ENCODE measurements around the gene TBC1D19. TPM values are rescaled to one million over a fixed set of nuclear protein-coding genes. Genes with fewer than 3 reads are reported as not detected.

Gene TBC1D19
- total RNA-seq, 1 experiment from 2014 or later: 12.8 TPM

DNA sequence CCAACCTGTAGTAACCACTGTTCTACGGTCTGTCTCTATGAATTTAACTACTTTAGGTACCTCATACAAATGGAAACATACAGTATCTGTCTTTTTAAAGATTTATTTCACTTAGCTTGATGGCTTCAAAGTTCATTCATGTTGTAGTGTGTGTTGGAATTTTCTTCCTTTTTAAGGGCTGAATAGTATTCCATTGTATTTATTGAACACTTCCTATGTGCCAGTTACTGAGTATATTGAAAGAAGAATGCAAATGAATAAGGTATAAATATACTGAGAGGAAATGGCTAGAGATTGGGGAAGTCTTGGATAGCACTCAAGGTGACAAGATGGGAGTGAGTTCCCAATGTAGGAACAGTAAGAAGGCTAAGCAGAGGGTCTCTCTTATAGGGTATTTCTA is 17.3 kb downstream of the TBC1D19 start:
- H3K79me2 ChIP-seq (ENCODE audit: low read depth): no peaks in the 10 kb centered on the region
- H3K27me3 ChIP-seq (ENCODE audit: insufficient read depth, low read depth): no peaks in the 10 kb centered on the region
- H3K36me3 ChIP-seq (ENCODE audit: low read depth): no peaks in the 10 kb centered on the region
- BruUV-seq (replicated peaks): no TSS peak
- H3K4me1 ChIP-seq (replicated peaks; ENCODE audit: insufficient read depth): no peaks in the 10 kb centered on the region
- no peak overlapping the region for H3K27ac ChIP-seq
- H3K9me3 ChIP-seq (ENCODE audit: insufficient read depth, low read depth): no peaks in the 10 kb centered on the region
- DNase-seq: no peak
- intact Hi-C loops (cut with micrococcal nuclease; ENCODE audit: unreplicated experiment): no loop called here
- CTCF ChIA-PET: no interaction called here
- no peaks in the 10 kb centered on the region for H3F3A ChIP-seq (ENCODE audit: insufficient read depth, low read depth)
- no peak overlapping the region for H2AFZ ChIP-seq
- no peaks in the 10 kb centered on the region for H4K20me1 ChIP-seq (ENCODE audit: insufficient read depth)
- POLR2A ChIA-PET (ENCODE audit: unreplicated experiment): no interaction called here
- no peak overlapping the region for H3K4me2 ChIP-seq
- no peaks in the 10 kb centered on the region for H3K9me2 ChIP-seq (ENCODE audit: insufficient read depth)
- TF ChIP-seq, protein P1, sequence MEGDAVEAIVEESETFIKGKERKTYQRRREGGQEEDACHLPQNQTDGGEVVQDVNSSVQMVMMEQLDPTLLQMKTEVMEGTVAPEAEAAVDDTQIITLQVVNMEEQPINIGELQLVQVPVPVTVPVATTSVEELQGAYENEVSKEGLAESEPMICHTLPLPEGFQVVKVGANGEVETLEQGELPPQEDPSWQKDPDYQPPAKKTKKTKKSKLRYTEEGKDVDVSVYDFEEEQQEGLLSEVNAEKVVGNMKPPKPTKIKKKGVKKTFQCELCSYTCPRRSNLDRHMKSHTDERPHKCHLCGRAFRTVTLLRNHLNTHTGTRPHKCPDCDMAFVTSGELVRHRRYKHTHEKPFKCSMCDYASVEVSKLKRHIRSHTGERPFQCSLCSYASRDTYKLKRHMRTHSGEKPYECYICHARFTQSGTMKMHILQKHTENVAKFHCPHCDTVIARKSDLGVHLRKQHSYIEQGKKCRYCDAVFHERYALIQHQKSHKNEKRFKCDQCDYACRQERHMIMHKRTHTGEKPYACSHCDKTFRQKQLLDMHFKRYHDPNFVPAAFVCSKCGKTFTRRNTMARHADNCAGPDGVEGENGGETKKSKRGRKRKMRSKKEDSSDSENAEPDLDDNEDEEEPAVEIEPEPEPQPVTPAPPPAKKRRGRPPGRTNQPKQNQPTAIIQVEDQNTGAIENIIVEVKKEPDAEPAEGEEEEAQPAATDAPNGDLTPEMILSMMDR (conservative IDR thresholded peaks at IDR 0.05): no peak
- no peak for TF ChIP-seq EZH2 (IDR thresholded peaks at IDR 0.05; ENCODE audit: low read depth)
- H3K4me3 ChIP-seq: no peak overlapping the region

DNA sequence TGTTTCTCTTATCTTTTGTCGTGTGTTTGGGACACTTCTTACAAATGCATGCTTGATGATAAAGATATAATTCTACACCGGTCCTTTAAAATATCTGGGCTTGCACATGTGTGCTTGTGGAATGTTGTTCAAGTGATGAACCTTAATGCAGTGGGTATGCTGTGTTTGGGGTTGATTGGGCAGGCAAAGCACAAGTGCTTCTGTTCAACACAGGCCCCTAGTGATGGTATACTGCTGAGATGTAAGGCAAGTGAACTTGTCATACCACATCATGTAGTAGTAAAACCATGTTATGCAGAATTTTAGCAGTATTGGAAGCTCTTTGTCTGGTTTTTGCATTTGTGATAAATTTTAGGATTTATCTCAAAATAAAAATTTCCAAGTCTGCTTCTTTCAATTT is 23.9 kb downstream of the TBC1D19 start:
- Histone ChIP-seq H2AFZ (no peak overlapping the region), H3F3A (ENCODE audit: insufficient read depth, low read depth) (no peaks in the 10 kb centered on the region), H3K4me1 (replicated peaks; ENCODE audit: insufficient read depth) (no peaks in the 10 kb centered on the region), H3K79me2 (ENCODE audit: low read depth) (no peaks in the 10 kb centered on the region), H3K4me2 (no peak overlapping the region), H3K27me3 (ENCODE audit: insufficient read depth, low read depth) (no peaks in the 10 kb centered on the region), H3K36me3 (ENCODE audit: low read depth) (no peaks in the 10 kb centered on the region), H3K9me3 (ENCODE audit: insufficient read depth, low read depth) (no peaks in the 10 kb centered on the region), H3K27ac (no peak overlapping the region), H4K20me1 (ENCODE audit: insufficient read depth) (no peaks in the 10 kb centered on the region), H3K4me3 (no peak overlapping the region), H3K9me2 (ENCODE audit: insufficient read depth) (no peaks in the 10 kb centered on the region)
- BruUV-seq (replicated peaks): no TSS peak
- DNase-seq: no peak
- POLR2A ChIA-PET (ENCODE audit: unreplicated experiment): no interaction called here
- TF ChIP-seq EZH2 (IDR thresholded peaks at IDR 0.05; ENCODE audit: low read depth): no peak
- TF ChIP-seq, protein P1 (conservative IDR thresholded peaks at IDR 0.05): no peak
- intact Hi-C loops (cut with micrococcal nuclease; ENCODE audit: unreplicated experiment): no loop called here
- CTCF ChIA-PET: no interaction called here

DNA sequence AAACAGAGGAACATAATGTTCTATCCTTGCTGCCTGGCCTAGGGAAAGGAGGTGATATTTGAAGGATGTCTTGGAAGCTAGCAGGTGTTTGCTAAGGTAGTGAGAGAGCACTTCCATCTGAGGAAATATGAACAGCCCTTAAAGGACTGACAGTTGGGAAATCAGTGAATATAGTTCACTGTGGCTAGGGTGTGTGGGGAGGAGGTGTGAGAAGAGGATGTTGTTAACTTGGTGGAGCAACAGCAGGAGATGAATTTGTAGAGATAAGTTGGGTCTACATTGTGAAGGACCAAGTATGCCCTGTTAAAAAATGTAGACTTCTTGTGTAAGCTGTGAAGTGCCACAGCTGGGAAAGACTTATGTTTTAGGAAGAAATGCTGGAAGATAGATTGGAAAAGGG is 25.5 kb downstream of the TBC1D19 start:
- CTCF ChIA-PET: no interaction called here
- TF ChIP-seq EZH2 (IDR thresholded peaks at IDR 0.05; ENCODE audit: low read depth): no peak
- TF ChIP-seq, protein P1 (conservative IDR thresholded peaks at IDR 0.05): no peak
- no peaks in the 10 kb centered on the region for H3K36me3 ChIP-seq (ENCODE audit: low read depth)

More for the DNA sequence above, 25.5 kb downstream of the TBC1D19 start:
- Histone ChIP-seq H3K27me3 (ENCODE audit: insufficient read depth, low read depth) (no peaks in the 10 kb centered on the region), H2AFZ (no peak overlapping the region), H3K4me1 (replicated peaks; ENCODE audit: insufficient read depth) (no peaks in the 10 kb centered on the region), H3K9me2 (ENCODE audit: insufficient read depth) (no peaks in the 10 kb centered on the region; the same call in 1 of the 2 replicates), H3K4me3 (no peak overlapping the region), H3F3A (ENCODE audit: insufficient read depth, low read depth) (no peaks in the 10 kb centered on the region), H3K9me3 (ENCODE audit: insufficient read depth, low read depth) (no peaks in the 10 kb centered on the region), H3K27ac (no peak overlapping the region), H4K20me1 (ENCODE audit: insufficient read depth) (no peaks in the 10 kb centered on the region), H3K79me2 (ENCODE audit: low read depth) (no peaks in the 10 kb centered on the region), H3K4me2 (no peak overlapping the region)
- intact Hi-C loops (cut with micrococcal nuclease; ENCODE audit: unreplicated experiment): no loop called here
- DNase-seq: no peak
- POLR2A ChIA-PET (ENCODE audit: unreplicated experiment): no interaction called here
- BruUV-seq (replicated peaks): no TSS peak
